HG02798 (cell line): ENCODE measurements around the gene UBAC1.

Experiments used
- ATAC-seq: cut with Tn5 transposase; IDR thresholded peaks from one replicate; pipeline ENCODE4 v1.9.1; 2021; ENCODE audit warnings: mild to moderate bottlenecking; ENCODE audit not compliant: unreplicated experiment, poor library complexity

The UBAC1 gene

GRCh38 chr9:135994501-135995192 lies 33.5 kb upstream of the UBAC1 start:
- ATAC-seq: no peak

GRCh38 chr9:135993765-135994500 lies 32.8 kb upstream of the UBAC1 start:
- no peak for ATAC-seq

GRCh38 chr9:135993409-135993742 lies 32.2 kb upstream of the UBAC1 start:
- ATAC-seq: no peak

GRCh38 chr9:135992486-135993408 lies 31.6 kb upstream of the UBAC1 start:
- ATAC-seq: no peak

- no peak for ATAC-seq
Observed at GRCh38 chr9:135991771-135992170, 30.6 kb upstream of the UBAC1 start.

- ATAC-seq: no peak
Observed at GRCh38 chr9:135990468-135991429, 29.6 kb upstream of the UBAC1 start.

GRCh38 chr9:135989722-135990467 lies 28.7 kb upstream of the UBAC1 start:
- ATAC-seq: no peak

- ATAC-seq: no peak
Observed at GRCh38 chr9:135989157-135989556, 28.0 kb upstream of the UBAC1 start.

GRCh38 chr9:135988493-135988892 lies 27.3 kb upstream of the UBAC1 start:
- no peak for ATAC-seq

- ATAC-seq: no peak
Observed at GRCh38 chr9:135987838-135988404, 26.7 kb upstream of the UBAC1 start.

GRCh38 chr9:135986605-135987004 lies 25.4 kb upstream of the UBAC1 start:
- no peak for ATAC-seq

GRCh38 chr9:135985889-135986288 lies 24.7 kb upstream of the UBAC1 start:
- ATAC-seq: no peak

- no peak for ATAC-seq
Observed at GRCh38 chr9:135985459-135985774, 24.2 kb upstream of the UBAC1 start.

GRCh38 chr9:135984072-135984710 lies 23.0 kb upstream of the UBAC1 start:
- no peak for ATAC-seq

- ATAC-seq: no peak
Observed at GRCh38 chr9:135983208-135984071, 22.3 kb upstream of the UBAC1 start.

GRCh38 chr9:135982499-135983207 lies 21.5 kb upstream of the UBAC1 start:
- ATAC-seq: no peak
